ENCODE results near the gene PDE9A. TPM values are rescaled to one million over a fixed set of nuclear protein-coding genes. Genes with fewer than 3 reads are reported as not detected.

PDE9A gene
- total RNA-seq, 1 donor = 9.5 TPM

DNA sequence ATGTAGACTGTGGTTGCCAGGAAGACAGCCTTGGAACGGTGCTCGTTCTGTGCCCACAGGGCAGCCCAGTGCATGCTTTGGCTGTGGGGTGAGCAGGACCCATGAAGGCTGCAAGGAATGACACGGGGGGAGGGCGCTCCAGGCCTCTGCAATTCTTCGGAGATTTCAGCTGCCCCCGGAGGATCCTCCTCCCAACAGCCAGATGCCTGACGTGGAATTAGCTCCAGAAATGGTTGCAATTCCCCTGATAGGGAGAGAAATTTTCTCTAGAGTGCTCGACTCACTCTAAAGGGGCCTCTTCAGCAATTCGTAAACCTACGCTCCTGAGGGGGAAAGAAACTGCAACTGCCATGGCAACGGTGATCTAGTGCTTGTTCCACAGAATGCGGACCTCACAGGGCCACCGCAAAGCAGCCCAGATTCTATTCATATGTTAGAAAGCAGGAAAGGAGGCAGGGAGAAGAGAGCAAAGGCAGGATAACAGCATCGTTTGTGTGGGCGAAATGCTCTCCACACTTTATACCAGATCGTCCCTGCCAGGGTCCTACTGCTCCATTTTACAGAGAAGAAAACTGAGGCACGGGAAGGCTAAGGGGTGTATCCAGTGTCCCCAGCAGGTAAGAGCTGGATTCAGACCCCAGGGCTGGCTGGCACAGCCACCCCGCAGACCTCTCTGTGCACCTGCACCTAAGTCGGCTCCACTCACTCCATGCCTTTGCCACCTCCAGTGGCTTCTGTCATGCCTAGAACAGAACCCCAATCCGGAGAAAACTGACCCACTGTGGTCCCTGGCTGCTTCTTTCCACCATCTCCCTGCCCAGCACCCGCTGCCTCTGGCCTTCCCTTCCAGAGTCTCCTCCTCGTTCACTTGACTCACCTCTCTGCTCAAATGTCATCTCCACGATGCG, 11.9 kb upstream of the PDE9A start:
- no peak for DNase-seq (ENCODE audit: low read depth)
- no peak overlapping the region for H3K4me3 ChIP-seq (ENCODE audit: low read depth, low read length)
- TF ChIP-seq, protein P1, sequence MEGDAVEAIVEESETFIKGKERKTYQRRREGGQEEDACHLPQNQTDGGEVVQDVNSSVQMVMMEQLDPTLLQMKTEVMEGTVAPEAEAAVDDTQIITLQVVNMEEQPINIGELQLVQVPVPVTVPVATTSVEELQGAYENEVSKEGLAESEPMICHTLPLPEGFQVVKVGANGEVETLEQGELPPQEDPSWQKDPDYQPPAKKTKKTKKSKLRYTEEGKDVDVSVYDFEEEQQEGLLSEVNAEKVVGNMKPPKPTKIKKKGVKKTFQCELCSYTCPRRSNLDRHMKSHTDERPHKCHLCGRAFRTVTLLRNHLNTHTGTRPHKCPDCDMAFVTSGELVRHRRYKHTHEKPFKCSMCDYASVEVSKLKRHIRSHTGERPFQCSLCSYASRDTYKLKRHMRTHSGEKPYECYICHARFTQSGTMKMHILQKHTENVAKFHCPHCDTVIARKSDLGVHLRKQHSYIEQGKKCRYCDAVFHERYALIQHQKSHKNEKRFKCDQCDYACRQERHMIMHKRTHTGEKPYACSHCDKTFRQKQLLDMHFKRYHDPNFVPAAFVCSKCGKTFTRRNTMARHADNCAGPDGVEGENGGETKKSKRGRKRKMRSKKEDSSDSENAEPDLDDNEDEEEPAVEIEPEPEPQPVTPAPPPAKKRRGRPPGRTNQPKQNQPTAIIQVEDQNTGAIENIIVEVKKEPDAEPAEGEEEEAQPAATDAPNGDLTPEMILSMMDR (IDR thresholded peaks at IDR 0.05; ENCODE audit: insufficient read depth, low read depth, low read length) = no peak

DNA sequence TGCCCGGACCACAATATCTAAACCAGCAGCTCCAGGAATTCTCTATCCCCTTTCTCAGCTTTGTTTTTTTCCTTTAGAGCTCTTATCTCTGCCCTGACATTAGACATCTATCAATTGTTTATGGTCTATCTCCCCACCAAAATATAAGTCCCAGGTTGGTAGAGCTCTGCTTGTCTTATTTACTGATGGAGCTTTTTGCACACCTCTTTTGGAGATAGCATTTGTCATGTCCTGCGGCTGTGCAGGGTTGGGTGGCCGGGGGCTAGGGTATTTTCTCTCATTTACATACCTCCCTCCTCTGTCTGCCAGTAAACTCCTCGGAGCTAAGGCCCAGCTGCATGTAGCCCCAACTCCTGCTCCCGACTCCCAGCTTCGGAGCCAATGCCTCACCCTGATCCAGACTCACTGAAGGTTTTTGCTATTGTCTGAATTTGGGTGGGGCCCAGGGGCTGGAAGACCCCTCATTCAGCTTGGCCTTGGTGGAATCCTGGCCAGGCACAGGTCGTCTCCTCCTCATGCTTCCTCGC, 11.1 kb upstream of the PDE9A start:
- H3K4me3 ChIP-seq (ENCODE audit: low read depth, low read length) = no peak overlapping the region
- TF ChIP-seq, protein P1 (IDR thresholded peaks at IDR 0.05; ENCODE audit: insufficient read depth, low read depth, low read length) = no peak
- DNase-seq (ENCODE audit: low read depth) = no peak

GRCh38 chr21:42644223-42645208, 8.9 kb upstream of the PDE9A start:
- H3K4me3 ChIP-seq (ENCODE audit: low read depth, low read length) = no peak overlapping the region
- DNase-seq (ENCODE audit: low read depth) = peak; percentile 51
- TF ChIP-seq, protein P1 (IDR thresholded peaks at IDR 0.05; ENCODE audit: insufficient read depth, low read depth, low read length) = no peak

DNA sequence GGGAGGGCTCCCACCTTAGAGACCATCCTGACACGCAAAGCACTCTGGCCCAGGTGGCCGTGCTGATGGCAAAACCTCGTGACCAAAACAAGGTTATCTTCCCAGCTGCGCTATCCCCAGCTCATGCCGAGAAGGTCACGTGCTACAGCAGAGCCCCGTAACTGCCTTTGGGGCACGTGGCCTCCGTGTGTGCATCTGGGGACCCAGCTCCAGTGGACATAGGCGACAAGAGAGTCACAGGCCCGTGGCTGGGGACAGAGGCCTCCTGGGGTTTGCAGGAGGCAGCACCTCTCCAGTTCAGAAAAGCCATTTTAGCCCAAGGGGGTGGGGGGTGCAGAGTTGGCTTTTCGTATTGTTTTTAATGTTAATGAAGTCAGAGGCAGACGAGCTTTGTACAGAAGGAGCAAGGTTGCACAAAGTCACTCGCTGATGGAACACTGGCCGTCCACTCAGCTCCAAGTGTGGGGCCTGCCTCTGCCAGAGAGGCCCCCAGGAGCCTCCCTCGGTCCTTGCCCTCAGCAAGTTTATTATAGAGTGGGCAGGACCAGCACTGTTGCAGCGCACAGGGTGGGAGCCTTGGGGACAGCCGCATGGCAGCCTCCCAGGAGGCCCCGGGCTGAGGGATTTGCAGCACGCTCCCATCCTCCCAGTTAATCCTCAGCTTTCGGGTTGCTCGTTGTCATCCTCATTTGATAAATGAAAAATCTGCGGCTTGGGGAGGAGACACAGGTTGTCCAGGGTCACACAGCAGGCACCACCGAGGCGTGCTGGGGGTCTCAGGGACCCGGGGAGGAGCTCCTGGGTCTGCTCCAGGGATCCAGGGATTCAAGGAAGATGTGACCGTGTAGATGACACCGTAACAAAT, 8.0 kb upstream of the PDE9A start:
- no peak overlapping the region for H3K4me3 ChIP-seq (ENCODE audit: low read depth, low read length)
- TF ChIP-seq, protein P1 (IDR thresholded peaks at IDR 0.05; ENCODE audit: insufficient read depth, low read depth, low read length) = no peak
- DNase-seq (ENCODE audit: low read depth) = no peak

DNA sequence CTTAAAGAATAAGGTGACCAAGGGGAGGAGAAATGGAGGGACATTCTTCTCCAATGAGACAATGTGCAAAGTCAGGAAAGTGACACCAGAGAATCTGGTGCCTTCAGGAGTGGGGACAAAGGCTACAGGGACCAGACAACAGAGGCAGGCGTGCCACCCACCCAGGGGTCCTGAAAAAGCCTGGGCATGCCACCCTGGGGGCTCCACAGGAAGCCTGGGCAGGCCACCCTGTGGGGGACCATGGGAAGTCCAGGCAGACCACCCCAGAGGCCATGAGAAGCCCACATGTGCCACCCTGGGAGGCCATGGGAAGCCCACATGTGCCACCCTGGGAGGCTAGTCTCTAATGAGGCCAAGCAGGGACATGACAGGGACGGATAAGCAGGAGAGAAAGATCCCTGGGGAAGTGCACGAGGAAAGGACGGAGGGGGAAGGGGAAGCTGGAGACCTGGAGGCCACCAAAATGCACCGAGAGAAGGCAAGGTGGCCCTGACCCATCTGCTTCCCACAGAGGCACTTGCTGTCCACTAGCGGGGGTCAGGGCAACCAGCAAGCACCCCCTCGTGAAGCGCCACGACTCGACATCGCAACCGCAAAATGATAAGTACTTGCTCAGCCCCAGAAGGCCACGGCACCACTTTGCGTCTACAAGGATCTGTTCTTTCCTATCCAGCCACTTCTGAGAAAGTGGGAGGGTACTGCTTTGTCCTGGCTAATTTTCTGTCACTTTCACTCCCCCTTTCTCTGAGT, 7.2 kb upstream of the PDE9A start:
- DNase-seq (ENCODE audit: low read depth) = no peak
- no peak overlapping the region for H3K4me3 ChIP-seq (ENCODE audit: low read depth, low read length)
- TF ChIP-seq, protein P1 (IDR thresholded peaks at IDR 0.05; ENCODE audit: insufficient read depth, low read depth, low read length) = no peak
